ENCODE data around the gene HOXA13. TPM values are rescaled to one million over a fixed set of nuclear protein-coding genes. Genes with fewer than 3 reads are reported as not detected.

The HOXA13 gene
- total and polyA plus RNA-seq, 2 experiments from 2014 or later, result not detected

DNA sequence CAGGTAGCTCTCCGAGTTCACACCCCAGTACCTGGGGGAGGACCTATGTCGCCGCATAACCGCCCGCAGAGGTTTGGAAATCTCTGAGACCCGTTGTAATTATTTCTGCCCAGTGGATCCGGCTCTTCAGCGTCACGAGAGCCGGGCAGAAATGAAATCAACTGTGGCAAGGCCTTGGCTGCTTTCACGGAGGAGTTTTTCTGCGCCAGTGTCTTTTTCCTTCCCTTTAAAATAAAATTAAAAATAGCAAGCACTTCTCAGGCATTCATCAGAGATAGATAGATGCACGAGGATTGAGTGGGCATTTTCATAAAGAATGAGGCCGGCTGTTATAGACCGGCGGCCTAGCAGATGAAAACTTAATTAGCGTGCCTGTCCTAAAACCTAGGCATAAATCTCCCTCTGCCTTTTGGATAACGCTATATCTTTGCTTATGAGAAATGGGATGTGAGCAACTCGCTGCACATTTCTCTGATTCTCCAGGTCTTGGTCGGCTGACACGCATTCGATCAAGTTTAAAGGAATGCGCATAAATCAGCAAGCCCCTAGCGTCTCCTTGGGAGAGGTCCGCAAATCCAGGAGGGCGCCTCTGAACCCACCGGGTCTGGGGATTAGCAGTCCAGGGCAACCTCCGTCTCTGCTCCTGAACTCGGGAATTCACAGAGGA lies 6.4 kb downstream of the HOXA13 start:
- no peak for TF ChIP-seq CTCF (IDR thresholded peaks at IDR 0.05; ENCODE audit: low read depth, low read length)
- H3K27me3 ChIP-seq, result peaks cover 100% of the 10 kb centered on the region

DNA sequence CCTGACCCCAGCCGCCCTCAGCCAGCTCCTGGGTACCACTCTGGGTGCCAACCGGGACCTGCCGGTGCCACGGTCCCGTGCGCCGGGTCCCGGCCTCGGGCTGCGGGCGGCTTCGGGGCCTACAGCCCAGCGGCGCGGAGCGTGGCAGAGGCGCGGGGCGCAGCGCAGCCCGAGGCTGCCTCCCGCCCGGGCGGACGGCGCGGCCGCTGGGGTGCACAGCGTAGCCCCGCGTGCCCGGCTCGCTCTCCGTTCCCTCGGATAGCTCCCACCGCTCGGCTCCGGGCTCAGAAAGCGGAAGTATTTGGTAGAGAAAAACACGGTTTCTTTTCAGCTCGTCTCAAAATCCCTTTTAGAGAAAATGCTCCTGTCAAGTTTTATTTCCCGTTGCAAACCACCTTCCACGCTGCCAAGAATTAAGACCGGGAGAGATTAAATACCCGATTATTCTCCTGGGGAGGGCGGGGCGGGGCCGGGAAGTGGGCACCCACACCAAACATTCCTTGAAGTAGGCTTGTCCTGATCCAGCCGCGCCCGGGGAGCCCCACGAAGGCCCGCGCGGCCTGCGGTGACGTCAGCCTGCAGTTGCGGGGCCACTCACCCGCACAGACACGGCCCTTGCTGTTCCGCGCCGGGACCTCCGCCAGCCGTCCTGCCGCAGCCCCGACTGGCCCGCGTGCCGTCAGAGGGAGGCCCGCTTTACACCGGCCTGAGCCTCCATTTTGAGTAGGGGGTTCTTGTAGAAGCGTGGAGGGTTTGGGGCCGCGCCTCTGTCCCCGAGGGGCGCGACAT lies 7.2 kb downstream of the HOXA13 start:
- Histone ChIP-seq H3K27ac (no peak overlapping the region), H3K9me3 (ENCODE audit: low read depth) (no peaks in the 10 kb centered on the region), H3K36me3 (no peaks in the 10 kb centered on the region), H3K4me3 (no peak overlapping the region), H3K27me3 (peaks cover 100% of the 10 kb centered on the region), H3K4me1 (ENCODE audit: low read depth) (no peaks in the 10 kb centered on the region)
- no peak for DNase-seq (ENCODE audit: low read depth in 1 of 2, low spot score in 1 of 2)
- TF ChIP-seq CTCF (IDR thresholded peaks at IDR 0.05; ENCODE audit: low read depth, low read length), result no peak

More for the DNA sequence above, 6.4 kb downstream of the HOXA13 start:
- no peaks in the 10 kb centered on the region for H3K36me3 ChIP-seq
- no peaks in the 10 kb centered on the region for H3K4me1 ChIP-seq (ENCODE audit: low read depth)
- H3K4me3 ChIP-seq, result no peak overlapping the region
- H3K27ac ChIP-seq, result no peak overlapping the region
- no peak for DNase-seq (ENCODE audit: low read depth in 1 of 2, low spot score in 1 of 2)
- H3K9me3 ChIP-seq (ENCODE audit: low read depth), result no peaks in the 10 kb centered on the region

GRCh38 chr7:27191833-27192545 lies 7.9 kb downstream of the HOXA13 start:
- Histone ChIP-seq H3K27me3 (peaks cover 100% of the 10 kb centered on the region), H3K4me1 (ENCODE audit: low read depth) (no peaks in the 10 kb centered on the region), H3K4me3 (no peak overlapping the region)

GRCh38 chr7:27191161-27191731 lies 8.6 kb downstream of the HOXA13 start:
- TF ChIP-seq CTCF (IDR thresholded peaks at IDR 0.05; ENCODE audit: low read depth, low read length), result no peak
- Histone ChIP-seq H3K27me3 (peaks cover 100% of the 10 kb centered on the region), H3K36me3 (no peaks in the 10 kb centered on the region), H3K9me3 (ENCODE audit: low read depth) (no peaks in the 10 kb centered on the region), H3K27ac (no peak overlapping the region), H3K4me3 (no peak overlapping the region), H3K4me1 (ENCODE audit: low read depth) (no peaks in the 10 kb centered on the region)
- DNase-seq (ENCODE audit: low read depth in 1 of 2, low spot score in 1 of 2), result no peak

More at GRCh38 chr7:27191833-27192545, 7.9 kb downstream of the HOXA13 start:
- DNase-seq (ENCODE audit: low read depth in 1 of 2, low spot score in 1 of 2), result no peak
- H3K9me3 ChIP-seq (ENCODE audit: low read depth), result no peaks in the 10 kb centered on the region
- no peak overlapping the region for H3K27ac ChIP-seq
- no peak for TF ChIP-seq CTCF (IDR thresholded peaks at IDR 0.05; ENCODE audit: low read depth, low read length)
- H3K36me3 ChIP-seq, result no peaks in the 10 kb centered on the region

- TF ChIP-seq CTCF (IDR thresholded peaks at IDR 0.05; ENCODE audit: low read depth, low read length), result no peak
- no peaks in the 10 kb centered on the region for H3K4me1 ChIP-seq (ENCODE audit: low read depth)
- no peak overlapping the region for H3K27ac ChIP-seq
- H3K9me3 ChIP-seq (ENCODE audit: low read depth), result no peaks in the 10 kb centered on the region
- no peaks in the 10 kb centered on the region for H3K36me3 ChIP-seq
- H3K4me3 ChIP-seq, result no peak overlapping the region
- H3K27me3 ChIP-seq, result peaks cover 100% of the 10 kb centered on the region
- DNase-seq (ENCODE audit: low read depth in 1 of 2, low spot score in 1 of 2), result no peak
These were observed 9.7 kb downstream of the HOXA13 start for GRCh38 chr7:27189997-27190748.

Measured in cardiac muscle cell (in vitro differentiated cells and primary cell).